Stomach (tissue), 9 donors: ENCODE measurements around the gene IFT22. TPM values are rescaled to one million over a fixed set of nuclear protein-coding genes. Genes with fewer than 3 reads are reported as not detected.

Source experiments
- DNase-seq, 2 donors: peaks; one replicate each; pipeline versions ENCODE4 v3.0.0 to v3.0.0-alpha.2; 2013 to 2019
- H3K27ac ChIP-seq, 5 donors: fragments of 200-600 bp in 4 of 5; sonication (generic) in 4 of 5; one replicate each; pipeline ENCODE4 v1.5.1; 2013 to 2019; ENCODE audit warnings: mild to moderate bottlenecking in 1 of 5, moderate library complexity in 1 of 5
- H3K27me3 ChIP-seq, 3 donors: fragments of 200-600 bp; sonication (generic); one replicate each; pipeline ENCODE4 v1.5.1; 2017 to 2019; ENCODE audit warnings: mixed run types in 1 of 3
- H3K36me3 ChIP-seq, 4 donors: fragments of 200-600 bp; sonication (generic); 1 replicate in 3 of 4; 2 replicates in 1 of 4; pipeline ENCODE4 v1.5.1; 2016 to 2019
- H3K4me1 ChIP-seq, 4 donors: fragments of 200-600 bp; sonication (generic); one replicate each; pipeline ENCODE4 v1.5.1; 2016 to 2019
- H3K4me3 ChIP-seq, 4 donors: fragments of 200-600 bp; sonication (generic) in 3 of 4; one replicate each; pipeline ENCODE4 v1.5.1; 2016 to 2019; ENCODE audit warnings: mild to moderate bottlenecking in 1 of 4
- H3K9me3 ChIP-seq, 4 donors: fragments of 200-600 bp; sonication (generic); one replicate each; pipeline ENCODE4 v1.5.1; 2016 to 2019
- CTCF ChIP-seq, 7 experiments: fragments of 450-650 bp in 4 of 7; fragments of 200-600 bp in 3 of 7; sonication (generic) in 3 of 7; IDR thresholded peaks; one replicate each; pipeline ENCODE4 v1.5.1; 2016 to 2019; ENCODE audit warnings: antibody characterized with exemption in 7 of 7, control low read depth in 2 of 7, mild to moderate bottlenecking in 1 of 7
- EP300 ChIP-seq: sonication (generic); formaldehyde crosslinking; IDR thresholded peaks from one replicate; pipeline ENCODE4 v1.6.1; 2017; ENCODE audit warnings: antibody characterized with exemption
- POLR2A ChIP-seq, 4 donors: fragments of 450-650 bp; IDR thresholded peaks; one replicate each; pipeline ENCODE4 v1.6.1; 2016; ENCODE audit warnings: antibody characterized with exemption in 4 of 4, control low read depth in 2 of 4, mild to moderate bottlenecking in 1 of 4, moderate library complexity in 1 of 4
- POLR2AphosphoS5 ChIP-seq, 3 donors: sonication (generic); formaldehyde crosslinking; IDR thresholded peaks; one replicate each; pipeline ENCODE4 v1.6.1; 2016; ENCODE audit warnings: antibody characterized with exemption in 3 of 3
- WGBS, 5 donors: extraction: QIAGEN DNeasy Blood & Tissue Kit in 3 of 5; methylation state at CpG; one replicate each; pipeline versions ENCODE4 v1.1.5 to v1.1.7; 2013 to 2018; 5-methylcytosine and 5-hydroxymethylcytosine counted together
- intact Hi-C: fragments of 100-400 bp; cut with DNase I; formaldehyde crosslinking; loops from one replicate; pipeline ENCODE4 v1.15.1; 2023; ENCODE audit warnings: low total_unique reads
- polyA plus RNA-seq, 3 donors: library from polyadenylated mRNA; stranded (reverse); fragments of 200-250 nt; gene quantifications; one replicate each; pipeline ENCODE4 v1.2.3, GENCODE V29; 2013
- total RNA-seq, 5 donors: library from RNA; depleted of rRNA; stranded (reverse); fragments of >200 nt; gene quantifications; one replicate each; pipeline versions ENCODE4 v1.1.0 to v1.2.3, GENCODE V29; 2014 to 2016
- donor health status: healthy with polysubstance abuse.
- donor health status: Bipolar disorder and iron deficiency.
- donor health status: healthy.

IFT22 gene
- total and polyA plus RNA-seq, 8 donors: 4.6 to 36.4 (median 17.9) TPM

- Histone ChIP-seq H3K27ac (no peak overlapping the region), H3K27me3 (peaks cover 0 to 10% (median 0%) of the 10 kb centered on the region in 3 donors), H3K4me3 (no peak overlapping the region), H3K4me1 (peaks cover 0 to 8% (median 4%) of the 10 kb centered on the region in 4 donors), H3K36me3 (no peaks in the 10 kb centered on the region), H3K9me3 (no peaks in the 10 kb centered on the region)
- intact Hi-C loops: no loop called here
- TF ChIP-seq POLR2AphosphoS5 (IDR thresholded peaks at IDR 0.05) (no peak), EP300 (no peak), POLR2A (IDR thresholded peaks at IDR 0.05) (no peak), CTCF (IDR thresholded peaks at IDR 0.05) (no peak)
- DNase-seq: no peak
- WGBS, 5 donors: 89 to 95% (median 93%) methylated on average over 15 of the region's 15 CpGs
Observed at GRCh38 chr7:101347477-101347876, 25.9 kb upstream of the IFT22 start.

GRCh38 chr7:101342892-101343291, 21.3 kb upstream of the IFT22 start:
- Histone ChIP-seq H3K4me3 (no peak overlapping the region), H3K27ac (no peak overlapping the region), H3K4me1 (no peaks in the 10 kb centered on the region), H3K9me3 (no peaks in the 10 kb centered on the region), H3K36me3 (no peaks in the 10 kb centered on the region), H3K27me3 (no peaks in the 10 kb centered on the region)
- 81 to 93% (median 86%) methylated on average over 7 of the region's 7 CpGs for WGBS, 5 donors
- intact Hi-C loops: no loop called here
- TF ChIP-seq CTCF (IDR thresholded peaks at IDR 0.05): no peak
- TF ChIP-seq POLR2AphosphoS5 (IDR thresholded peaks at IDR 0.05): no peak
- TF ChIP-seq POLR2A (IDR thresholded peaks at IDR 0.05): no peak
- TF ChIP-seq EP300: no peak
- no peak for DNase-seq

- DNase-seq: no peak
- Histone ChIP-seq H3K27me3 (no peaks in the 10 kb centered on the region), H3K36me3 (no peaks in the 10 kb centered on the region), H3K4me3 (no peak overlapping the region), H3K9me3 (no peaks in the 10 kb centered on the region), H3K27ac (no peak overlapping the region), H3K4me1 (no peaks in the 10 kb centered on the region)
- intact Hi-C loops: no loop called here
- no peak for TF ChIP-seq POLR2AphosphoS5 (IDR thresholded peaks at IDR 0.05)
- TF ChIP-seq POLR2A (IDR thresholded peaks at IDR 0.05): no peak
- TF ChIP-seq EP300: no peak
- no peak for TF ChIP-seq CTCF (IDR thresholded peaks at IDR 0.05)
- WGBS, 5 donors: 80 to 89% (median 88%) methylated on average over 14 of the region's 14 CpGs
Observed at GRCh38 chr7:101340379-101340778, 18.8 kb upstream of the IFT22 start.

- no peak for DNase-seq
- WGBS, 5 donors: 70 to 88% (median 72%) methylated on average over 5 of the region's 5 CpGs
- H3K4me3 ChIP-seq: no peak overlapping the region
- no peaks in the 10 kb centered on the region for H3K4me1 ChIP-seq
- no peaks in the 10 kb centered on the region for H3K36me3 ChIP-seq
- H3K27me3 ChIP-seq: peaks cover 0 to 33% (median 0%) of the 10 kb centered on the region in 3 donors
- intact Hi-C loops: no loop called here
- H3K9me3 ChIP-seq: no peaks in the 10 kb centered on the region
- TF ChIP-seq POLR2AphosphoS5 (IDR thresholded peaks at IDR 0.05) (no peak), EP300 (no peak), CTCF (IDR thresholded peaks at IDR 0.05) (no peak), POLR2A (IDR thresholded peaks at IDR 0.05) (no peak)
- H3K27ac ChIP-seq: no peak overlapping the region
Observed at GRCh38 chr7:101333912-101334311, 12.3 kb upstream of the IFT22 start.
